Hepatocyte (in vitro differentiated cells): ENCODE results near the gene COPS9. TPM values are rescaled to one million over a fixed set of nuclear protein-coding genes. Genes with fewer than 3 reads are reported as not detected.

Experiments used
- DNase-seq: peaks from one replicate; pipeline ENCODE4 v3.0.0-alpha.2; 2016; ENCODE audit warnings: low spot score
- H2AFZ ChIP-seq: fragments of 200-600 bp; sonication (generic); 2 replicates; pipeline ENCODE4 v1.6.0; 2016; ENCODE audit warnings: antibody characterized with exemption, mild to moderate bottlenecking
- H3K27ac ChIP-seq: fragments of 200-600 bp; sonication (generic); 2 replicates; pipeline ENCODE4 v1.5.1; 2016; ENCODE audit warnings: mild to moderate bottlenecking
- H3K27me3 ChIP-seq: fragments of 200-600 bp; sonication (generic); 2 replicates; pipeline ENCODE4 v1.6.1; 2016
- H3K36me3 ChIP-seq: fragments of 200-600 bp; sonication (generic); replicated peaks from 2 replicates; pipeline ENCODE4 v1.5.1; 2016; ENCODE audit warnings: low read depth; ENCODE audit not compliant: insufficient read depth
- H3K4me1 ChIP-seq: fragments of 200-600 bp; sonication (generic); 2 replicates; pipeline ENCODE4 v1.5.1; 2016; ENCODE audit warnings: mild to moderate bottlenecking, moderate library complexity; ENCODE audit not compliant: insufficient read depth
- H3K4me2 ChIP-seq: fragments of 200-600 bp; sonication (generic); 2 replicates; pipeline ENCODE4 v1.6.0; 2016
- H3K4me3 ChIP-seq: fragments of 200-600 bp; sonication (generic); 2 replicates; pipeline ENCODE4 v1.5.1; 2016; ENCODE audit warnings: mild to moderate bottlenecking
- H3K79me2 ChIP-seq: fragments of 200-600 bp; sonication (generic); 2 replicates; pipeline ENCODE4 v1.6.0; 2017; ENCODE audit warnings: mild to moderate bottlenecking
- H3K9me2 ChIP-seq: fragments of 200-600 bp; sonication (generic); replicated peaks from 2 replicates; pipeline ENCODE4 v1.6.0; 2017; ENCODE audit warnings: mild to moderate bottlenecking; ENCODE audit not compliant: insufficient read depth
- H3K9me3 ChIP-seq: fragments of 200-600 bp; sonication (generic); 2 replicates; pipeline ENCODE4 v1.5.1; 2016; ENCODE audit warnings: low read depth, mild to moderate bottlenecking
- H4K20me1 ChIP-seq: fragments of 200-600 bp; sonication (generic); 2 replicates; pipeline ENCODE4 v1.6.0; 2016; ENCODE audit warnings: mild to moderate bottlenecking; ENCODE audit not compliant: insufficient read depth, poor library complexity, severe bottlenecking
- CTCF ChIP-seq: fragments of 200-600 bp; sonication (generic); IDR thresholded peaks from 2 replicates; pipeline ENCODE4 v1.5.1; 2016; ENCODE audit warnings: antibody characterized with exemption, mild to moderate bottlenecking; ENCODE audit not compliant: poor library complexity
- EZH2 ChIP-seq: fragments of 200-600 bp; sonication (generic); IDR thresholded peaks from 2 replicates; pipeline ENCODE4 v1.6.1; 2016; ENCODE audit warnings: antibody characterized with exemption, mild to moderate bottlenecking, borderline replicate concordance
- EZH2phosphoT487 ChIP-seq: fragments of 200-600 bp; sonication (generic); IDR thresholded peaks from one replicate; pipeline ENCODE4 v1.6.1; 2018; ENCODE audit warnings: antibody characterized with exemption, mild to moderate bottlenecking, low read depth, moderate library complexity; ENCODE audit not compliant: unreplicated experiment, severe bottlenecking
- WGBS: methylation state at CpG from one replicate; pipeline ENCODE4 v1.1.6; 2016; ENCODE audit warnings: low lambda C conversion rate; ENCODE audit errors: missing lambda C conversion rate; 5-methylcytosine and 5-hydroxymethylcytosine counted together
- polyA plus RNA-seq: library from polyadenylated mRNA; unstranded; fragments of >200 nt; fragmentation: Nextera tagmentation; extraction: Ambion mirVana; gene quantifications from 2 replicates; pipeline ENCODE4 v1.2.1, GENCODE V29; 2016
- total RNA-seq: library from RNA; depleted of rRNA; stranded (reverse); fragments of >200 nt; gene quantifications from 2 replicates; pipeline ENCODE4 v1.2.3, GENCODE V29; 2014

Gene COPS9
- total and polyA plus RNA-seq, 2 experiments from 2014 or later: 109 to 300 TPM

GRCh38 chr2:240155048-240155744 is 19.1 kb upstream of the COPS9 start:
- no peak overlapping the region for H3K4me2 ChIP-seq
- no peaks in the 10 kb centered on the region for H3K79me2 ChIP-seq
- no peak overlapping the region for H3K4me3 ChIP-seq
- H3K36me3 ChIP-seq: no peaks in the 10 kb centered on the region
- no peaks in the 10 kb centered on the region for H3K4me1 ChIP-seq
- TF ChIP-seq EZH2: no peak
- TF ChIP-seq EZH2phosphoT487: no peak
- no peak for TF ChIP-seq CTCF
- no peaks in the 10 kb centered on the region for H4K20me1 ChIP-seq
- 82% methylated on average over 17 of the region's 17 CpGs for WGBS
- peaks cover 9% of the 10 kb centered on the region for H3K27me3 ChIP-seq
- H3K27ac ChIP-seq: no peak overlapping the region
- H2AFZ ChIP-seq: no peak overlapping the region
- H3K9me2 ChIP-seq: no peaks in the 10 kb centered on the region
- H3K9me3 ChIP-seq: no peaks in the 10 kb centered on the region
- no peak for DNase-seq

DNA sequence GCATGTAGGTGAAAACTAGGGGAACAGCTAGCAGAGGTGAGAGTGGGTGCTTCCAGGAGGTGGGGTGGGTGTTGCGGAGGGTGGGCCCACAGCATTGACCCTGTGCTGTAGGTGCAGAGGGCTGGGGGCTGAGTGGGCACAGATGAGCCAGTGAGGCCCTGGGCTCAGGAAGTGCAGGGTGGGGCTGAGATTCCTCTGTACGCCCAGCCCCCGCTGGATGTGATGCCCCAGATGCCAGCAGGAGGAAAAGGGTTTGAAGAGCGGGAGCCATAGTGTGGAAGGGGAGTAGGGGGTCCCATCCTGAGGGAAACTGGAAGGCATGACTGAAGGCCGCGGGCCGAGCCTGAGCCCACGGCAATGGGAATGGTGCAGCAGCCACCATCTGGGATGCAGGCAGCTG is 18.5 kb upstream of the COPS9 start:
- Histone ChIP-seq H3K4me3 (no peak overlapping the region), H3K27ac (no peak overlapping the region), H3K27me3 (peaks cover 9% of the 10 kb centered on the region), H3K4me1 (no peaks in the 10 kb centered on the region), H4K20me1 (no peaks in the 10 kb centered on the region), H3K79me2 (no peaks in the 10 kb centered on the region), H3K9me2 (no peaks in the 10 kb centered on the region), H3K9me3 (no peaks in the 10 kb centered on the region), H2AFZ (no peak overlapping the region), H3K4me2 (no peak overlapping the region), H3K36me3 (no peaks in the 10 kb centered on the region)
- DNase-seq: no peak
- TF ChIP-seq EZH2phosphoT487: no peak
- TF ChIP-seq CTCF: no peak
- no peak for TF ChIP-seq EZH2
- 93% methylated on average over 8 of the region's 8 CpGs for WGBS

DNA sequence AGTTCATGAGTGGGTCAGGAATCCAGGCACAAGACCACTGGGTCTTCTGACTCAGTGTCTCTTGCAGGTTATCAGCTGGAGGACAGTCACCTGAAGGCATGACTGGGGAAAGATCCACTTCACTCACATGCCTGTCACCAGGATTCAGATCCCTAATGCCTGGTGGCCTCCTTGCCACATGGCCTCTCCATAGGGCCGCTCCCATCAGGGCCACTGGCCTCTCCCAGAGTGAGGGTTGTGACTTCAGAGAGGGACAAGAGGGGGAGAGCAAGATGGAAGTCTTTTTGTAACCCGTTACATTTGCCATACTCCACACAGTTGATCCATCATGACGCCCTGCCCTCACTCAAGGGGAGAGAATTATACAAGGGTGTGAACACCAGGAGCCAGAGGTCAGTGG is 17.3 kb upstream of the COPS9 start:
- Histone ChIP-seq H3K9me2 (no peaks in the 10 kb centered on the region), H3K4me1 (no peaks in the 10 kb centered on the region), H3K4me3 (no peak overlapping the region), H2AFZ (no peak overlapping the region), H3K4me2 (no peak overlapping the region), H4K20me1 (no peaks in the 10 kb centered on the region), H3K9me3 (no peaks in the 10 kb centered on the region), H3K36me3 (no peaks in the 10 kb centered on the region), H3K79me2 (no peaks in the 10 kb centered on the region), H3K27ac (no peak overlapping the region), H3K27me3 (peaks cover 9% of the 10 kb centered on the region)
- DNase-seq: no peak
- TF ChIP-seq EZH2 (no peak), EZH2phosphoT487 (no peak), CTCF (no peak)
- WGBS: 79% methylated on average over 3 of the region's 3 CpGs
